GM19324 (cell line): Measurements from ENCODE around the gene POTEF.
"Not testable (repeated sequence)": the region's sequence is repeated elsewhere in the genome, so short reads cannot be mapped to it uniquely, and the experiment has no call there.

Experiments used
- ATAC-seq: cut with Tn5 transposase; IDR thresholded peaks from one replicate; pipeline ENCODE4 v1.9.1; 2021; ENCODE audit warnings: mild to moderate bottlenecking, moderate library complexity; ENCODE audit not compliant: unreplicated experiment, low FRiP score

Gene POTEF

DNA sequence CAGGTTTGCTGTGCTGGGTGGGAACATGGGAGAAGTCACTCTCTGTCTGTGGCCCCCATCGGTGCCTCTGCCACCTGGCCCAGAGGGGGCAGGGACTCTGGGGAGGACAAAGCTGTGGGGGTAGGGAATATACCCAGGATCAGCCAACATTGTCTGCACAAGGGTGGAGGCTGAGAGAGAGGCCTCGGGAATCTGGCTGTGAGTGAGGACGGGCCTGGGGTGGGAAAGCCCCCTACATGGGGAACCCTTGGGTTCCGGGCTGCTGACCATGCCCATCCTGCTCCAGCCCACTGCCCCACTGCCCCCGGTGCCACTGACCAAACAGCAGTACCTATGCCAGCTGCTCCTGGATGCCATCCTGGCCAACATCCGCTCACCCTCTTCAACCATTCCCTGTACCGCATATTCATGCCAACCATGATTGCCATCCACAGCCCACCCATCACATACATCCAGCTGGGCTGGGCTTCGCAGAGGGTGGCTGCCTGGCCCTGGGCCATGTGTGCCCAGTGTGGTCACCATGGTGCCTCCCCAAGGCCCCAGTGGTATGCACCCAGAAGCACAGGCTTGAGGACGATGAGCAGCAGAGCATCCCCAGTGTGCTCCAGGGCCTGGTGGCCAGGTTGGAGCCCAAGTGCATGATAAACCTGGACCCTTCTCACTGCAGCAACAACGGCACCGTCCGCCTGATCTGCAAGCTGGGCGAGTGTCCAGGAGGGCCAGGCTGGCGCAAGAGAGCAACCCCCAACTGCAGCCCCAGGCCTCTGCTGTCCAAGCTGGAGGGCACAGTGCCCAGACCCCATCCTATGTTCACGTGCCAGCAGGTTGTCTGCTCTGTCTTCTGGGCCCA, 6.9 kb upstream of the POTEF start:
- ATAC-seq: no peak

GRCh38 chr2:130128464-130128863, 558 bp downstream of the POTEF start:
- not testable (repeated sequence) for ATAC-seq

GRCh38 chr2:130127726-130128125, 1.3 kb downstream of the POTEF start:
- ATAC-seq: not testable (repeated sequence)

- ATAC-seq: not testable (repeated sequence)
Observed at GRCh38 chr2:130120924-130121323, 8.1 kb downstream of the POTEF start.

DNA sequence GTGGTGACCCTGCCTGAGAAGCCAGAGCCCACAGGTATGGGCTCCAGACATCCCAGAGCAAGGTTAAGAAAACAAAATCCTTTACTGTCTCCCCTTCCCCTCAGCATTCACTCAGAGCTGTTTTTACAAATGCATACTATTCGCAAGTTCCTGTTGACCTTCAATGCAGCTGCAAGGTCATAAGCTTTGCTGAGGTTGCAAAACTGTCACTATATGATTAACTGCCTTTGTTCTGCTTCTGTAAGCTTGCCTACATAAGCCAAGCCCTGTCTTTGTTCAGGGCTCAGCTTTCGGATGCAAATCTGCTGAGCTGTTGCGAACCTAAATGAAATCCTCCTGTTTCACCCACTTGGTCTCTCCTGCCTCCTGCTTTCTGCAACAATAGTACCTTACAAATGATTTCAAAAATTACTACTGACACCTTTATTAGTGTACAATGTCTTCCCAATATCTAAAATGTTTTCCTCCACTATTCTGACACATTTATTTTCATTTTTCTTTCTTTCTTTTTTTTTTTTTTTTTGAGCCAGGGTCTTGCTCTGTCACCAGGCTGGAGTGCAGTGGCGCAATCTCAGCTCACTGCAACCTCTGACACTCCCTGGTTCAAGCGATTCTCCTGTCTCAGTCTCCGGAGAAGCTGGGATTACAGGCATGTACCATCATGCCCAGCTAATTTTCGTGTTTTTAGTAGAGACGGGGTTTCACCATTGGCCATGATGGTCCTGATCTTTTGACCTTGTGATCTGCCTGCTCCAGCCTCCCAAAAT, 26.2 kb downstream of the POTEF start:
- not testable (repeated sequence) for ATAC-seq

DNA sequence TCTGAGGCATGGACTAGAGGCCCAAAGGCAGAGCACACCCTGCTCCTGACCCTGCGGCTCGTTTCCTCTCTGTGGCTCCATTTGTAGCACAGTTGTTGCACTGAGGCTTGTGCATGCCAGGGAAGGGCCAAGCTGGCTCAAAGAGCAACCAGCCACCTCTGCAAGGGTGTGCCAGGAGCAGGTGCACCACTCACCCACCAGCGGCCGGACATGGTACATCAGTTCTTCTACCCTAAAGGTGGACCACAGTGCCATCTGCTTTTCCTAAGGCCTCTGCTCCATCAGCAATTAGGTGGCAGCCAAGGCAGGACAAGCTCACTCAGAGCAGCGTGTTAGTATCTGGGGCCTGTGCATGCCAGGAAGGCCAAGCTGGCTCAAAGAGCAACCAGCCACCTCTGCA, 66.4 kb downstream of the POTEF start:
- not testable (repeated sequence) for ATAC-seq

- not testable (repeated sequence) for ATAC-seq
Observed at GRCh38 chr2:130059982-130060381, 69.0 kb downstream of the POTEF start.

- not testable (repeated sequence) for ATAC-seq
Observed at GRCh38 chr2:130056336-130056735, 72.7 kb downstream of the POTEF start.

- ATAC-seq: not testable (repeated sequence)
Observed at GRCh38 chr2:130053217-130053911, 75.7 kb downstream of the POTEF start.

DNA sequence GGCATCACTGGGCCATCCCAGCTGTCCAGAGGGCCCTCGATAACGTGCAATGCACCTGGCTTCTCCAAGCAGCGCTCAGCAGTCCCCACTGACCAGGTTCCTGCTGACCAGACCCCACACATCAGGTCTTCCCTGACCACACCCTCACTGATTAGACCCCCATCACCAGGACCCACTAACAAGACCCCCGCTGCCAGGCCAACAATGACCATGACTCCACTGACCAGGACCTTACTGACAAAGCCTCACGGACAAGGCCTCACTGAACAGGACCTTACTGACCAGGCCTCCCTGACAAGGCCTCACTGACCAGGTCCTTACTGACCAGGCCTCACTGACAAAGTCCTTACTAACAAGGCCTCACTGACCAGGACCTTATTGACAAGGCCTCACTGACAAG, 76.6 kb downstream of the POTEF start:
- ATAC-seq: not testable (repeated sequence)

- not testable (repeated sequence) for ATAC-seq
Observed at GRCh38 chr2:130048422-130048821, 80.6 kb downstream of the POTEF start.

DNA sequence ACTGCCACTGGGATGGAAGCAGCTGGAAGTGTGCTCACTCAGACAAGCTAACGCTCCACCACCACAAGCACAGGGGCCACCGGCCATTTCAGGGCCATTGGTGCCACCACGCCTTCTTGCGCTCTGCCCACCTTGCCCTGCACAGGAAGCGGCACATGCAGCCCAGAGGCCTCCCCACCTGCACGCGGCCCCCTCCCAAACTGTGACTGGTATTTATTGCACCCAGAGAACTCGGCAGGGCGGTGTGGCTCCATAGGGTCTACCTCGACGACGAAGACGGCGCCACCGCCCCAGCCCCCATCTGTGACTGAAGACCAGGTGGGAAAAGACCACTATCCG, 90.8 kb downstream of the POTEF start:
- not testable (repeated sequence) for ATAC-seq

GRCh38 chr2:130025931-130026330, 103.1 kb downstream of the POTEF start:
- not testable (repeated sequence) for ATAC-seq
